Renal pelvis (tissue), 12 donors: Measurements from ENCODE around the gene ACKR1. TPM values are rescaled to one million over a fixed set of nuclear protein-coding genes. Genes with fewer than 3 reads are reported as not detected.

Experiments used
- DNase-seq: peaks from one replicate; pipeline ENCODE4 v3.0.0-alpha.2; 2013
- long read RNA-seq, 16 experiments: transcript quantifications; one replicate each; lab custom pipeline, GENCODE V29; 2026
- polyA plus RNA-seq, 3 donors: library from polyadenylated mRNA; unstranded; fragments of 120-200 nt; gene quantifications; one replicate each; pipeline ENCODE4 v1.2.1, GENCODE V29; 2013; ENCODE audit not compliant: insufficient read length in 3 of 3

ACKR1 gene
- polyA plus RNA-seq, result under 1 TPM in 2 of 3 donors, not detected in 1; 0.23 to 1.00 TPM
- long read RNA-seq, donor 1, partial matches to known transcripts, result 0 of 1 reads
- long read RNA-seq, donor 1, other reads (novel, unspliced or antisense), result 0 of 1 reads
- long read RNA-seq, donor 2, result 0 reads
- long read RNA-seq, donor 3, result 0 reads
- long read RNA-seq, donor 4, result 0 reads
- long read RNA-seq, donor 5, result 0 reads
- long read RNA-seq, donor 6, result 0 reads
- long read RNA-seq, donor 7, partial matches to known transcripts, result 0 of 4 reads
- long read RNA-seq, donor 7, other reads (novel, unspliced or antisense), result 0 of 4 reads
- long read RNA-seq, donor 8, partial matches to known transcripts, result 0 of 1 reads
- long read RNA-seq, donor 8, other reads (novel, unspliced or antisense), result 0 of 1 reads
- long read RNA-seq, donor 9, partial matches to known transcripts, result 0 of 1 reads
- long read RNA-seq, donor 9, other reads (novel, unspliced or antisense), result 0 of 1 reads
- long read RNA-seq, donor 10, result 0 reads
- long read RNA-seq, donor 11, result 0 reads
- long read RNA-seq, donor 12, partial matches to known transcripts, result 0 of 2 reads
- long read RNA-seq, donor 12, other reads (novel, unspliced or antisense), result 0 of 2 reads
- long read RNA-seq, donor 13, result 0 reads
- long read RNA-seq, donor 14, result 0 reads
- long read RNA-seq, donor 15, partial matches to known transcripts, result 0 of 1 reads
- long read RNA-seq, donor 15, other reads (novel, unspliced or antisense), result 0 of 1 reads
- long read RNA-seq, donor 16, result 0 reads

- no peak for DNase-seq
Observed at GRCh38 chr1:159204161-159205141, at the start of gene ACKR1. TSS of gene ACKR1 (plus strand) at chr1:159204875. CDS start at chr1:159204960, 85 bp downstream.

- peak; percentile 46 for DNase-seq
Observed at GRCh38 chr1:159161001-159161718, 43.5 kb upstream of the ACKR1 start.

- DNase-seq, result no peak
Observed at GRCh38 chr1:159161719-159162026, 43.0 kb upstream of the ACKR1 start.

DNA sequence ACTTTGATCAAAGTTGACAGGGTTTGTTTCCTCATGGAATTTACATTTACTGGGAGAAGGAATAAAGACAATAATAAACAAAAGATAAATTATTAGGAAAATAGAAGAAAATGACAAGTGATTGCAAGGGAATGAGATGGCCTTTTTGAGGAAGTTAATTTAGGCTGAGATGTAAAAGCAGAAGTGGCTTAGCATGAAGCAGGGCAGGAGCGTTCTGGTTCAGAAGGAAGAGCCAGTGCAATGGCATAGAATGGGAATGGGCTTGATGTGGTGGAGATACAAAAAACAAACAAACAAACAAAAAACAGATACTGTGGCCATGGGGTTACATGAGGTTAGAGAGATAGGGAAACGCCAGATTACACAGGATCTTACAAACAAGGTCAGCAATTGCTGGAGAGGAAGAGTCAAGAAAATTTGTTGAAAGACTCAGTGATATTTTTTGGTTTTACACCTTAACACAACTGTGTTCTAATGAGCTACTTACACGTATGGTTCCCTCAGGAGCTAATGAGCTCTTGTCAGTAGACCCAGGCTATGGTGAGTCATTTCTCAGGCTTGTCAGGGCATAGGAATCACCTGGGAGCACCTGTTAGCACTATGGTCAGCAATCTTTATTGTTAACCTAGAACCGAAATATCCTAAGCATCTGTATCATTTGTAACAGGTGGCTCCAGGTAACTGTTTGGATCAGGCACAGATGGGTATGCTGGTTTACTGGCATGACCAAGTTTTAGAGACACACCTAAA lies 42.0 kb upstream of the ACKR1 start:
- DNase-seq, result no peak

GRCh38 chr1:159163614-159164228 lies 41.0 kb upstream of the ACKR1 start:
- peak; percentile 10 for DNase-seq

- DNase-seq, result no peak
Observed at GRCh38 chr1:159168043-159168442, 36.6 kb upstream of the ACKR1 start.

GRCh38 chr1:159170639-159171038 lies 34.0 kb upstream of the ACKR1 start:
- no peak for DNase-seq

DNA sequence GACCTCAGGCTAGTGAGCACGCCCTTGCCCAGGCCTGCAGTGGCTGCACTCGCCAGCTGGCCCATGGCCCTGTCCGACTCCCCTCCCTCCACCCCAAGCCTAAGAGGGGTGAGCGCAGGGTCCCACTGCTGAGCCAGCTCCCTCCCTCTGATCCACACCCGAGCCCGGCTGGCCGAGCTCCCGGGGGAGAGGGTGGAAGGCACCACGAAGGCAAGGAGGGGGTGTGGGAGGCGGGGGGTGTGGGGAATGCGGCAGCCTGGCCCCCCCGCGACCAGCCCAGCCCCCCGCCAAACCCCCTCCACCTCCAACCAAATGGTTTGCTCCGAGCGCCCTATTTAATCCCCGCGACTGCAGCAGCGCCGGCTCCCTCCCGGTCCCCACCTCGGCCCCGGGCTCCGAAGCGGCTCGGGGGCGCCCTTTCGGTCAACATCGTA lies 33.4 kb upstream of the ACKR1 start, which contains the start of gene CADM3:
CADM3 (plus strand) TSS at position 362 of the 434 bp plus-strand sequence. CDS start 151 bp downstream, outside the sequence.
- no peak for DNase-seq

DNA sequence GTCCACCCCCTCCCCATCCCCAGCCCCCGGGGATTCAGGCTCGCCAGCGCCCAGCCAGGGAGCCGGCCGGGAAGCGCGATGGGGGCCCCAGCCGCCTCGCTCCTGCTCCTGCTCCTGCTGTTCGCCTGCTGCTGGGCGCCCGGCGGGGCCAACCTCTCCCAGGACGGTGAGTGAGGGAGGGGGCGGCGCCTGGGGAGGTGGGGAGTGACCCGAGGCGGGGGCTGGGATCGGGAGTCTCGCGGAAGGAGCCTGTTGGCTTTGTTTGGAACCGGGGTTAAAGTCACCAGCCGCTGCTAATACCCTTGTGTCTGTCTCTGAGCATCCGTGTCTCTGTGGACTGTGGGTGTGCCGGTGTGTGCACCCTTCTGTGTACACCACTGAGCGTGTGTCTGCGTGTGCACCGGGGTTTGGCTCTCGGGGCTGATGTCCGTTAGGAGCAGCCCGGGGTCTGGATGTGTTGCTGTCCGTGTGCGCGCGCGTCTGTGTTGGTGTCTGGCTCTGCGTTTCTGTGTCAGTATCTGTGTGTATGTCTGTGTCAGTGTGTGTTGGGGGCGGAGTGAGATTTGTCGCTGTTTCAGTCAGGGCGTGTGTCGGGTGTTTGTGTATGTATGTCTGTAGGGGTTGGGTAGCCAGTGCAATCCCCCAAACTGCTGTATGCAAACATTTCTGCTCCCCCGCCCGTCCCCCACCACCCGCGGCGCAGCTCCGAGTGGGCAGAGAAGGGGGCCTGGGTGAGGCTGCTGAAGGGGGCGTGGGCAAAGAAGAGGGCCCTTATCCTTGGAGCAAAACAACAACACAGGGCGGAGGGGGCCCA lies 32.8 kb upstream of the ACKR1 start:
- no peak for DNase-seq

DNA sequence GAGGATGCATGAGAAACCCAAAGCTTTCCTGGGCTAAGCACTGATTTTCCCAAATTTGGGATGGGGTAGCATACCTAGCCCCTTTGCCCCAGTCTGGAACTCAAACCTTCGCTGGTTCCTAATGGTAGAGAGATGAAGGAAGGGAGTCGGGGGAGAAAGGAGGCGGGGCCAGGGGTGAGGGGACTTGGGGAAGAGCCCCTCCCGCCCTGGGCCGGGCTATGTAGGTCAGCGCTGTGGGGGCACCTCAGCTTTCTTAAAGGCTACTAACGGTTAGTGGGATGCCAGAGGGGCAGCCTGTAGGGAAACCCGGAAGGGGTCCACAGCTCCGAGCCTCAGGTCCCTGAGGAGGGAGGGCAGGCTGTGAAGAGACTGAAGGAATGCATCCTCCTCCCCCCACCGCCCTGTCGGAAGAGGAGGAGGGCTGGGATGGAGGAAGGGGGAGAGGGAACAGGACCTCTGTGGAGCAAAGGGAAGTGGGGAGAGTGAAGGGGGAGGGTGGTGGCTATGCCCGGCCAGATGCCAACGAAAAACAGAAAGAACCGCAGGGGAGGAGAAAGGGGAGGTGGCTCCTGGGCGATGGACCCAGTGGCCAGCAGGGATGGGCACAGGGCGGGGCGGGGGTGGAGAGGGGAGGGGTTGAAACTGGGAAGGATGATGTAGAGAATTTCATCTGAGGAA lies 31.9 kb upstream of the ACKR1 start:
- no peak for DNase-seq

- DNase-seq, result no peak
Observed at GRCh38 chr1:159173320-159173719, 31.4 kb upstream of the ACKR1 start.

DNA sequence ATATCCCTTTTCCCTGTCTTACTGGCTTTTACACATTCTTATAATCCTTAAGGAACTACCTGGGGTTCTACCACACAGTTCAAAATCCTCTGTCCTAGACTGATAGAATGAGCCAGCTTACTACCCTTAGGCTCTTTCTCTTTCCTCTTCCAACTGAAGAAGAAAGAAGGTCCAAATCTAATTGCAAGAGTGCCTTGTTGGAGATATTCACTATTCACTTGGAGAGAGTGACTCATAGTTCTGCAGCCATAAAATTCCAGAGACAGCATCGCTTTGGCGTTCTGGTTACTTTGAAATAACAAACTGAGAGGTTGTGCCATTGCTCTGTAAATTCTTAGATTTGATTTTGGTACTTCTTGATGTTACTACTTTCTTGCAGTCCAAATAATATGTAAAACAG lies 29.1 kb upstream of the ACKR1 start:
- no peak for DNase-seq

DNA sequence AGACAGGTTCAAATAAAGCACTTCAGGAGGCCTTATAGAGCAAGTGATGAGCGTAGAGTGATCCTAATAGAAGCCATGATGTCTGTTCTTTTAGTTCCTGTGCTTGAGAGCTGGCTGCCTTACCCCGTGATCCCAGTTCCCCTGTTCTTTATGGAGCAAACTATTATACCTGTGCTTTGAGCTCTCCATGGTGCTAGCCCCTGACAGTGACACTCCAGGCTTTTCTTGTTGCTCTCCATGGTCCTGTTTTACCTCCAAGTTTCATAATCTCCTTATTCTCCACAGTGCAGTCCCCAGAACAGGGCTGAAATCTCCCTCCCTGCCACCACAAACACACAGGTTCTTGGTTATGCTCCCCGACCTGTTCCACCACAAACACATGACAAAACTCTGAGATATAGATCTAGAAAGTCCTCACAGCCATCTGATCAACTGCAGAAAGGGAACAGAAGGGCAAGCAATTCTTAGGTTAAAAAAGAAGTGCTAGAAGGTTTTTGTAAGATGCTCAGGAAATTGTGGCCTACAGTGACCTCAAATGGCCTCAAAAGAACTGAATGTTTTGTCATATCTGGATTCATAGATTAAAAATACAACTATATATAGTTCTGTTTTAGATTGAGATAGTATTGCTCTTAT lies 27.3 kb upstream of the ACKR1 start:
- DNase-seq, result peak; percentile 89

DNA sequence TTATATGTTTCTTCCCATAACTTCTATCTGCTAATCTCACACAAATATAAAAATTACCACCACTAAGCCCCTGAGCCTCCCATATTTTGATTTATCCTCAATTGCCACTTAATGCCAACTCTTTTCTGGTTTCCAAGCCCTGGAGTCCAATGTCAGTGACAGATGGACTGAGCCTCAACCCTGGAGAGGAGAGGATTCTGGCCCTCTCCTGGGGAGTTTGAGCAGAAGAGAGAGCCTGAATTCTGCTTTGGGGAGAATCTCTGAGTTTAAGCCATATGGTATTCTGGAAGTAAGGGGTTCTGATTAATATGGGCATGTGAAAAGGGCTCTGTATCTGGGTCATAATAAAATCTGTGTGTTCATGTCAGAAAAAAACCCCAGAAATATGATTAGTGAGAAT lies 24.8 kb upstream of the ACKR1 start:
- DNase-seq, result no peak

- no peak for DNase-seq
Observed at GRCh38 chr1:159180516-159180915, 24.2 kb upstream of the ACKR1 start.

DNA sequence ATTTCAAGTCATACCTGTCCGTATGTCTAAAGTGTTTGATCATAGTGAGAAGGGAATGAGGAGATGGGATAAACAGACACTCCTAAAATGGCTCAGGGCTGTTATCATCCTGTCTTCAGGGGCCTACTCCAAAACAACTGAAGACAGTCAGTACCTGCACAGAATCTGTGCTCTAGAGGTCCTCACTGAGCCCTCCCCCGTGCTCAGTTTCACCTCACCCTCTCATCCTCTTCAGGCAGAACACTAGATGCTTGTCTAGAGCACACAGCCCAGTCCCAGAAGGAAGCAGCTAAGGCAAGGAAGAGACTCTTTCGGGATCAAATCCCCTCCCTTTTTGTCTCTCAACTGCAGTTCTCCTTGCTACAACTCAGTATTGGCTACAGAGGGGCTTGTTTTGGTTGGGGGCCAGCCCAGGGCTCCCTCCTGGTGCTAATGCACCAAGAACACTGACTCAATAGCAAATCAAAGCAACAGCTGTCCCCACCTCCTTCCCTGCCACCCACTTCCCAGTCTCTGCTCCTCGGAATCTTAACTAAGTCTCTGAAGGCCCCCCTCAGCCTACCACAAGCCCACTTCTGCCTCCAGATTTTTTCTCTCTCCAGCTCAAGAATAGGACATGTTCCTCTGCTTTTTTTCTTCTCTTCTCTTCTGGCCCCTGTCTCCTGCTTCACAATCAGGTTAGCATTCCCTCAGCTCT lies 23.2 kb upstream of the ACKR1 start:
- DNase-seq, result no peak

DNA sequence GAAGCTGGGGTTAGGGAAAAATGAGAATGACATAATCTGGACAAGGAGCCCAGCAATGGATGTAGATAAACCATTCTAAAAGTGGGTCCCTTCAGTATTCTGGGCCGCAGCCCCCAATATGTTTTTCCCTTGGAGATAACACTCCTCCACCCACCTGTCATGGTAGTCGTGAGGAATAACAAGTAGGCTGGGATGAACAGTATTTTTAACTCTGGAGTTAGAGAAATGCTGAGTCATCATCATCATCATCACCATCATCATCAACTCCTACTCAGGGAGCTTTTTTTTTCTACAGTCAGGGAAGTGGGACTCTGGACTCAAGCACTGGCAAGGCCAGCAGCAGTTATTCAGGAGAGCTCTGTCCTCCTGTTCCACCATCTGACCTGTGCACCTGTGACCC lies 20.5 kb upstream of the ACKR1 start:
- DNase-seq, result no peak
